AG04450 (cell line): ENCODE data around the gene SEMA5B. TPM values are rescaled to one million over a fixed set of nuclear protein-coding genes. Genes with fewer than 3 reads are reported as not detected.

ENCODE experiments used
- CTCF ChIA-PET: fragments of 300-600, 350-600 bp; formaldehyde crosslinking; extraction: SDS; loops from one replicate; lab custom pipeline; 2022; ENCODE audit warnings: antibody characterized with exemption, inconsistent platforms; lab: Charles Lee
- POLR2A ChIA-PET: fragments of 350-600 bp; formaldehyde crosslinking; extraction: SDS; loops from one replicate; lab custom pipeline; 2021; ENCODE audit warnings: antibody characterized with exemption, inconsistent platforms; lab: Yijun Ruan, JAX
- DNase-seq: peaks from one replicate; pipeline ENCODE4 v3.0.0-alpha.2; 2011; ENCODE audit warnings: low read depth, low spot score
- H3K27ac ChIP-seq: one replicate; pipeline ENCODE4 v1.5.1; 2012; ENCODE audit warnings: low read depth, low read length, control low read depth
- H3K27me3 ChIP-seq: one replicate; pipeline ENCODE4 v1.6.0; 2012; ENCODE audit warnings: low read length; ENCODE audit not compliant: control insufficient read depth, insufficient read depth
- H3K4me3 ChIP-seq: 2 replicates; pipeline ENCODE4 v1.5.1; 2011; ENCODE audit warnings: mild to moderate bottlenecking, low read depth, low read length, control low read depth
- H3K9me3 ChIP-seq: 2 replicates; pipeline ENCODE4 v1.5.1; 2012; ENCODE audit warnings: low read length; ENCODE audit not compliant: control insufficient read depth, insufficient read depth
- polyA plus RNA-seq: library from polyadenylated mRNA; depleted of rRNA; stranded (reverse); fragments of >200 nt; gene quantifications from 2 replicates; pipeline ENCODE4 v1.2.3, GENCODE V29; 2011
- TF ChIP-seq, protein P1 (sequence below): IDR thresholded peaks from 2 replicates; pipeline ENCODE4 v1.5.1; 2011; ENCODE audit warnings: low read depth, low read length, control low read depth, inconsistent platforms

Gene SEMA5B
- polyA plus RNA-seq, 1 experiment = not detected

DNA sequence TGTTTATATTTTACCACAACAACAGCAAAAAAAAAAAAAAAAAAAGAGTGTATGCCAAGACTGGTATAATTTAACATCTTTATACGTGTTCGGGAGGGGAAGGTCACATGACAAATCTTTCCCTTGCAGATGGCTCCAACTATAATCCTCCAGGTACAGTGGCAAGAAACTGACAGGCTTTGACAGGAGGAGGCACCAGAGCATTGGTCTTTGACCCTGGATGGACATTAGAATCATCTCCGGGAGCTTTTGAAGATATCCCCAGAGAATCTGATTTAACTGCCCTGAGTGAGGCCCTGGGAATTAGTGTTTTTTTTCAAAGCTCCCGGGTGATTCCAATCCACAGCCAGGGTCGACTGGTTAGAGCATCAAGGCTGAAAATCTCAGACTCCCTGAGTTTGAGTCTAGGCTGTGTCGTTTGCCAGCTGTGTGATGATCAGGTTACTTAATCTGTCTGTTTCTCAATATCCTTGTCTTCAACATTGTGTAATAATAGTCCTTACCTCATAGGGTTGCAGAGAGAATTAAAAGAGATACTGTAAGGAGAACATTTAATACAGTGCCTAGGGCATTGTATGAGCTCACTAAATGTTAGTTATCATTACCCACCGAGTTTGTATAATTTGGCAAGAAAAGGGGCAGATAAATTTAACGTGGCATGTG is 8.9 kb upstream of the SEMA5B start:
- Histone ChIP-seq H3K9me3 (no peaks in the 10 kb centered on the region), H3K4me3 (no peak overlapping the region), H3K27me3 (peaks cover 53% of the 10 kb centered on the region), H3K27ac (no peak overlapping the region)
- TF ChIP-seq, protein P1, sequence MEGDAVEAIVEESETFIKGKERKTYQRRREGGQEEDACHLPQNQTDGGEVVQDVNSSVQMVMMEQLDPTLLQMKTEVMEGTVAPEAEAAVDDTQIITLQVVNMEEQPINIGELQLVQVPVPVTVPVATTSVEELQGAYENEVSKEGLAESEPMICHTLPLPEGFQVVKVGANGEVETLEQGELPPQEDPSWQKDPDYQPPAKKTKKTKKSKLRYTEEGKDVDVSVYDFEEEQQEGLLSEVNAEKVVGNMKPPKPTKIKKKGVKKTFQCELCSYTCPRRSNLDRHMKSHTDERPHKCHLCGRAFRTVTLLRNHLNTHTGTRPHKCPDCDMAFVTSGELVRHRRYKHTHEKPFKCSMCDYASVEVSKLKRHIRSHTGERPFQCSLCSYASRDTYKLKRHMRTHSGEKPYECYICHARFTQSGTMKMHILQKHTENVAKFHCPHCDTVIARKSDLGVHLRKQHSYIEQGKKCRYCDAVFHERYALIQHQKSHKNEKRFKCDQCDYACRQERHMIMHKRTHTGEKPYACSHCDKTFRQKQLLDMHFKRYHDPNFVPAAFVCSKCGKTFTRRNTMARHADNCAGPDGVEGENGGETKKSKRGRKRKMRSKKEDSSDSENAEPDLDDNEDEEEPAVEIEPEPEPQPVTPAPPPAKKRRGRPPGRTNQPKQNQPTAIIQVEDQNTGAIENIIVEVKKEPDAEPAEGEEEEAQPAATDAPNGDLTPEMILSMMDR = no peak
- POLR2A ChIA-PET = interaction anchor here (1.0 kb wide), 1 partner anchor 8 kb away, joined by 5 read pairs; no protein-coding TSS in a partner anchor
- CTCF ChIA-PET = interaction anchor here (0.7 kb wide), 1 partner anchor 477 kb away, joined by 3 read pairs; no protein-coding TSS in a partner anchor
- peak; percentile 8 for DNase-seq

DNA sequence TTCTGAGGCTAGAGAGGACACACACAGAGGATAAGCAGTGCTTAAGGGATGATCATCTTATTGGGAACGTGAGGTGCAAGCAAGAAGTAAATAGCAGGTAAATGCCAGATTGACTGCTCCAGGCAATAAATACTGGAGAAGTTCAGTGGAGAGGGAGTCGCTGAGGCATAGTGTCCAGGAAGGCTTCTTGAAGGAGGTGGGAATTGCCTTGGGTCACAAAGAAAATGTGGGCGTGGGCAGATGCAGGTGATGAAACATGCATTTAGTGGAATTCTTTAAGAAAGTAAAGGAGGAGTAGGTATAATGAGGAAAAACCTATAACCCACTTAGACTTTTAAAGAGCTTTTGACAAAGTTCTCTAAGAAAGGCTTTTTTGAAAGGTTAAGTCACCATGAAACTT is 7.4 kb upstream of the SEMA5B start:
- ChIA-PET CTCF (no interaction called here), POLR2A (no interaction called here)
- H3K4me3 ChIP-seq = no peak overlapping the region
- H3K27me3 ChIP-seq = peaks cover 58% of the 10 kb centered on the region
- H3K27ac ChIP-seq = no peak overlapping the region
- TF ChIP-seq, protein P1 = no peak
- DNase-seq = no peak
- no peaks in the 10 kb centered on the region for H3K9me3 ChIP-seq

GRCh38 chr3:123034120-123034519 is 6.6 kb upstream of the SEMA5B start:
- ChIA-PET POLR2A (no interaction called here), CTCF (no interaction called here)
- Histone ChIP-seq H3K4me3 (no peak overlapping the region), H3K27ac (no peak overlapping the region), H3K27me3 (peaks cover 62% of the 10 kb centered on the region), H3K9me3 (no peaks in the 10 kb centered on the region)
- TF ChIP-seq, protein P1 = no peak
- no peak for DNase-seq

DNA sequence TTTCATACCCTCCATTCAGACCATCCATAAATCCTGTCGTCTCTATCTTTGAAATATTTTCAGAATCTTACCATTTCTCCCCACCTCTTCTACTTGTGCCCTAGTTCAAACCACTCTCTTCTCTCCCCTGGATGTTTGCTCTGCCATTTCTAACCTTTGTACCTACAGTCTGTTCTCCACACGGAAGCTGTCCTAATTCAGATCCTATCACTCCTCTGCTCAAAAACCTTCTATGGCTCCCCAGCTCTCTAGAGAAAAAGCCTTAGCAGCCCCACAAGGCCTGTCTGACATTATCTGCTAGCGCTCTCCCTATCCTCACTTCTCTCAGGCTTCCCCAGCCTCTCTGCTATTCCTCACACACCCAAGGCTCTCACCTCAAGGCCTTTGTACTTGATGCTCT is 4.5 kb upstream of the SEMA5B start:
- TF ChIP-seq, protein P1 = no peak
- no peak overlapping the region for H3K27ac ChIP-seq
- no peak overlapping the region for H3K4me3 ChIP-seq
- CTCF ChIA-PET = interaction anchor here (1.2 to 1.8 kb wide), 2 partner anchors 89 to 1485 kb away, joined by 3 to 8 read pairs; no protein-coding TSS in a partner anchor
- peaks cover 60% of the 10 kb centered on the region for H3K27me3 ChIP-seq
- POLR2A ChIA-PET = no interaction called here
- DNase-seq = no peak
- no peaks in the 10 kb centered on the region; the same call in 1 of the 2 replicates for H3K9me3 ChIP-seq

GRCh38 chr3:123031051-123031450 is 3.5 kb upstream of the SEMA5B start:
- CTCF ChIA-PET = interaction anchor here (1.0 to 4.1 kb wide), 4 partner anchors 88 to 1484 kb away, joined by 3 to 51 read pairs (median 6); no protein-coding TSS in a partner anchor
- POLR2A ChIA-PET = interaction anchor here (0.5 kb wide), 1 partner anchor 419 kb away, joined by 3 read pairs; no protein-coding TSS in a partner anchor
- H3K4me3 ChIP-seq = no peak overlapping the region
- H3K27me3 ChIP-seq = peaks cover 70% of the 10 kb centered on the region
- no peaks in the 10 kb centered on the region; the same call in 1 of the 2 replicates for H3K9me3 ChIP-seq
- no peak overlapping the region for H3K27ac ChIP-seq
- TF ChIP-seq, protein P1 = no peak
- no peak for DNase-seq
